Right kidney (tissue), 1 donor: ENCODE results near the gene ZNF367.
"Not testable (repeated sequence)": the region's sequence is repeated elsewhere in the genome, so short reads cannot be mapped to it uniquely, and the experiment has no call there.

Source experiments
- DNase-seq: peaks from one replicate; pipeline ENCODE4 v3.0.0-alpha.2; 2016

Gene ZNF367

DNA sequence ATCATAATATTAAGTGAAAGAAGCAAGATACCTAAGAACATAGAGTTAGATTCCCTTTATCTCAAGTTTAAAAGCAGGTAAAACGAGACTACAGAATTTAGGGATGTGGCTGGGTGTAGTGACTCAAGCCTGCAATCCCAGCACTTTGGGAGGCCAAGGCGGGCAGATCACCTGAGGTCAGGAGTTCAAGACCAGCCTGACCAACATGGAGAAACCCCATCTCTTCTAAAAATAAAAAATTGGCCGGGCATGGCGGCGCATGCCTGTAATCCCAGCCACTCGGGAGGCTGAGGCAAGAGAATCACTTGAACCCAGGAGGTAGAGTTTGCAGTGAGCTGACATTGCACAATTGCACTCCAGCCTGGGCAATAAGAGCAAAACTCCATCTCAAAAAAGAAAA lies 56.1 kb downstream of the ZNF367 start:
- not testable (repeated sequence) for DNase-seq

DNA sequence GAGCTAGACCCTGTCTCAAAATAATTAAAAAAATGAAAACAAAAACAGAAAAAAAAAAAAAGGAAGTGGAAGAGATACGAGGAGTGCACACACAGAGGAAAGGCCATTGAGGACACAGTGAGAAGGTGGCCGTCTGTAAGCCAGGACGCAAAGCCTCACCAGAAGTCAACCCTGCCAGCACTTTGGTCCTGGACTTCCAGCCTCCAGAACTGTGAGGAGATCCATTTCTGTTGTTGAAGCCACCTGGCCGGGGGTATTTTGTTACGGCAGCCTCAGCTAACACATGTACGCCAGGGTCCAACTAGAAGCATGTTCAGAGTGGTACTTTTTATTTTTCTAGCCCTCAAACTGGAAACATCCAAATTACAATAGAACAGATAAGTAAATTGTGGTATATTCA lies 56.5 kb downstream of the ZNF367 start:
- DNase-seq = no peak

DNA sequence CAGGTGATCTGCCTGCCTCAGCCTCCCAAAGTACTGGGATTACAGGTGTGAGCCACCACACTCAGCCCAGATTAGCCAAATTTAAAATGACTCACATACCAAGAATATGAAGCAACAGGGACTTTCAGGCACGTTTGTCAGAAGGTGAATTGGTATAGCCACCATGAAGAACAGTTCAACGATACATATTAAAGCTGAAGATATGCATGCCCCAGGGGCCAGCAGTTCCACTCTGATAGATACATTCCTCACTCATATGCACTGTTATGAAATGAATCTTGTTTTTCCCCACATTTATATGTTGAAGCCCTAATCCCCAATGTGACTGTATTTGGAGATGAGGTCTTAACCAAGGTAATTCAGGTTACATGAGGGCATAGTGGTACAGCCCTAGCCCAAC lies 57.2 kb downstream of the ZNF367 start:
- DNase-seq = no peak

DNA sequence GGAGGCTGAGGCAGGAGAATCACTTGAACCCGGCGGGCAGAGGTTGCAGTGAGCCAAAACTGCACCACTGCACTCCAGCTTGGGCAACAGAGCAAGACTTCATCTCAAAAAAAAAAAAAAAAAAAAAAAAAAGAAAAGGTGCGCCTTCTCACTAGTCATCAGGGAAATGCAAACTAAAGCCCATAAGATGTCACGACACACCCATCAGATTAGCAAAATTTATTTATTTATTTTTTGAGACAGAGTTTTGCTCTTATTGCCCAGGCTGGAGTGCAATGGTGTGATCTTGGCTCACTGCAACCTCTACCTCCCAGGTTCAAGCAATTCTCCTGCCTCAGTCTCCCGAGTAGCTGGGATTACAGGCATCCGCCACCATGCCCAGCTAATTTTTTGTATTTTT lies 57.6 kb downstream of the ZNF367 start:
- not testable (repeated sequence) for DNase-seq

DNA sequence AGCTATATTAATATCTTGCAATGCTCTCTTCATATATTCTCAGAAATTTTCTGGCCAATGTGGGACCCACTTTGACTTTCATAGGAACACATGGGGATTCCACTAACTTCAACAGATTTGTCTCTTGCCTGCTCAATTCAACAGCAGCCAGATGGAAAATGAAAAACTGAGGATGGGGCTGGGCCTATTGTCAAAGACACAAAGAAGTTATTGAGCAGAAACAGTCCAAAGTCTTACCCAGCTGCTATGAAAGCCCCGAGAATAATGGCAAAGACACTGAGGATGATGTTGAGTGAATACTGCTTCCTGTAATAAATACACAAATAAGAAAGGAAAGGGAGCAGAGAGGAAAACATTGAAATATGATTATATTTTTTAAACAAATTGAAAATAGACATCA lies 67.3 kb downstream of the ZNF367 start:
- no peak for DNase-seq

DNA sequence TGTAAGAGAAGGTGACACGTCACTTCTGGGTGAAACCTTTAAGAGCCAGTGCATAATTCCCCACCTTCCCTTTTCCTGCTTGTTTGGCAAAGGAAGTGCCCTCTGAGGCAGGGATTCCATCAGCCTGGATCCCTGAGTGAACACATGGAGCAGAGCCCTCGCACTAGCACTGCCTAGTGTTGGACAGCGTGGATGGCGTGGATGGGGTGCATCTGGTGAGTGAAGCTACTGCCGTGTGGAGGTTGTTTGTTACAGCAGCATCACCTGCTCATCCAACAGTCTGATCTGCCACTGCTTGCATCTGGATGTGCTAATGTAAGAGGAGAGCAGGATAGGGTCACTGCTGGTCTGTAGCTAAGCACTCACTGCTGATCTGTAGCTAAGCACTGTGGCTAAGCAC lies 69.9 kb downstream of the ZNF367 start:
- DNase-seq = no peak

DNA sequence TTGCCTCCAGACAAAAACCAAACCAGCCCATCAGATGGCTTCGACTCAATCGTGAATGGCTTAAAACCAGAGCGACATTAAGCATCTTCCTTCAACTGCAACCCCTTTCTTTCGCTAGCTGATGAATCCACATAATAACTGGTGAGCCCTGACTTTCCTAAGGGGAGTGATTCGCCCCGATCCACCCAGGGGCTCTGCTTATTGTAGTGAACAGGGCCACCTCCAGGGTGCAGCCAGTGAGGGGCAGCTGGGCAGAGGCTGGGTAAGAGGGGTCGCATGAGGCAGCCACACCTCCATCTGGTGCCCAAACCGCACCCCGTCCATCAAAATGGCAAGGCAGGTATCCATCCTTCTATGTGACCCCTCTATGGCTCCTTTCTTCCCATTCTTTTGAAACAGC lies 72.6 kb downstream of the ZNF367 start:
- no peak for DNase-seq

DNA sequence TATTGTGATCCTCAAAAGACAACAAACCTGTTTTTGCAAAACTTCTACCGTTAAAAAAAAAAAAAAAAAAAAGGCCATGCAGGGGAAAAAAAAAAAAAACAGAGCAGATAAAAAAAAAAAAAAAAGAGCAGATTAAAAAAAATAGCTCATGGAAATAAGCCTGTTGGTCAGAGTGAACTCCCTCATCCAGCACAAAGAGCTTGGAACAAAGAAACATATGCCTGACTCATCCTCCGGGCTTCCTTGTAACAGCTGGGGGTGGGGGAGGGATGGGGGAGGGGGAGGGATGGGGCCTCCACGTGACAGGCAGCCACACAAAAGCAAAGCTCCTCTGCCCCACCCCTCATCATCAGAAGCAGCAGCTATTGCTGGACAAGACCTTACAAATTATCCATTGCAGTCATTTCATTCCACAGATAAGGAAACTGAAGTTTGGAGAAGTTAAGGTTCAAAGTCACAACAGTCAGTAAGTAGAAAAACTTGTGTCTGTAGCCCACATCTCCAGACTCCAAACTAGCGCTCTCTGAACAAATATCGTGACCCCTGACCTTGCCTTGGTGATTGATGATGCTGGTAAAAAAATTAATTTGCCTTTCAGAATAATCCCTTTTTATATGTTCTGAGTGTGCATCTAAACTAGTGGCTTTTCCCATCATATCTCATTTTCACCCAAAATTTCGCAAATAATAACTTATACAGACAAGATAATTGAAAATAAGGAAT lies 73.6 kb downstream of the ZNF367 start:
- no peak for DNase-seq

DNA sequence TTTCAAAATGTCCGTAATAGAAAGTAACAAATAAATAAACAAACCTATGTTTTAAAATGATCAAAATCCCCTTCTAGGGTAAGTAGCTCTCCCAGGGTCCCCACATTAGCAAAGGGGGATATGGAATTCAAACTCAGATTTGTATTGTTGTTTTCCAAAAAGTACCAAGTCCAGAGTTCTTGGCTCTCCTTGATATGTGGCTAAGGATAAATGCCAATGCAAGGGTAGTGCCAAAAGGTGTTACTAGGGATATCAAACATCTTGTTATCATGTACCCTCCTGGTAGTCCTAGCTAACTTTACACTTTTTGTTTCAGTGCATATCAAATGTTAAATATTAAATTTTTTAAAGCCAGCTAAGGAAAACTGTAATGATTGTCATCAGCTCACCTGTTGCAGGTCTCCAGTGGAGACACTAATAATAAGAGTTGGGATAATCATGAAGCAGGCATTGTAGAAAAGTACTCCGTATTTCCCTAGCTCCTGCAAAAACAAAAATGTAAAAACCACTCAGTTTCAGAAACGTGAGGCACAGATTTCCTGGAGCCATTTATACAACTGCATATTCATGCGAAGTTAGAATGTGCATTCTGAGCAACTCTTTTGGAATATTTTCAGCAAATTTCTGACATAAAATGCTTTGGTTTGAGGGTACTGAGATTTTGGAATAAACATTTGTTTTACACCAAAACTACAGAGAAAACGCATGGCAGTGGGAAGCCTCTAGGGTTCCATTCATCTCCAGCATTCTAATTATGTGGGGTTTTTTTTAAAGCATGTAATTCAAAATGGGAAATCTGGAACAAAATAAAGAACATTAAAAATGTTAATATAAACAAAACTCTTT lies 74.4 kb downstream of the ZNF367 start:
- no peak for DNase-seq

DNA sequence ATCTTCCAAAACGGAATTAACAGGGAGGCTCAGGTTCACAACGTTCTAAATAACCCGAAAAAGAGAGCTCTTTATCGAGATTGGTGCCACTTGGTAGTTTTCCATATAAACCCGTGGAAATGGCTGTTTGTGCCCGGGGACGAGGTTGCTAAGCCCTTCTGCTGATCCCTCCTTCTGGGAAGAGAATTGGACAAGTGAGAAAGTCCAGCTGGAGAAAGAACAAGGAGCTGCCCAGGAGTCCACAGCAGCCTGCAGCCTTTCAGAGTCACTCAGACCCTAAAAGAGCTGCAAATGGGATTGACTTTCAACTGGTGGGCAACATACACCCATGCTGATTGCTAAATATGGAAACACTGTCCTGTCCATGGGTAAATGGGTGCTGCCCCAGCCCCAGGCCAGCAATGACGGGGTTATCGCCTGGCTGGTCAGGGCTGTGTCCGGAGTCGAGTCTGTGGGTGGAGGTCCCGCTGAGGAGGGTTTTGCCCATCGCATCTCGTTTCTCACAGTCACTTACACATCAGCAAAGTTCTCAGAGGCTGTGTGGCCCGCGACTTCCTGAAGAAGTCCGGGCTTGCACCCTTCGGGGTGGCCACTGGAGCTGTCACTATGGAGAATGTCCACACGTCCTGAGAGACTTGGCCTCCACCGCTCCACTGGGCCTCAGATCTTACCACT lies 75.5 kb downstream of the ZNF367 start:
- no peak for DNase-seq

DNA sequence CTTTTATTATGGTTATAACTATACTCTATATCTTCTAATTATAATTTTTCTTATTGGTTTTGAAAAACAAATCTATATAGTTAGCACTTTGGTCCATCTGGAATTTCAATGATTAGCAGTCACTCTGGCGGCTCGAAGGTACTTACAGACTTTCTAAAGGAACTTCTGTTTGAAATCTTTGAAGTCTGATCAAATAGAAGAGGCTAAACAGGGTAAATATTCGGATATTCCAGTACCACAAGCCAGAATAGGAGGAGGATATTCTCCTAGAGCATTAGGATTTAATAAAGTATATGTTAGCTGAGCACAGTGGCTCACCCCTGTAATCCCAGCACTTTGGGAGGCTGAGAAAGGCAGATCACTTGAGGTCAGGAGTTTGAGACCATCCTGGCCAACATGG lies 77.5 kb downstream of the ZNF367 start:
- DNase-seq = no peak

DNA sequence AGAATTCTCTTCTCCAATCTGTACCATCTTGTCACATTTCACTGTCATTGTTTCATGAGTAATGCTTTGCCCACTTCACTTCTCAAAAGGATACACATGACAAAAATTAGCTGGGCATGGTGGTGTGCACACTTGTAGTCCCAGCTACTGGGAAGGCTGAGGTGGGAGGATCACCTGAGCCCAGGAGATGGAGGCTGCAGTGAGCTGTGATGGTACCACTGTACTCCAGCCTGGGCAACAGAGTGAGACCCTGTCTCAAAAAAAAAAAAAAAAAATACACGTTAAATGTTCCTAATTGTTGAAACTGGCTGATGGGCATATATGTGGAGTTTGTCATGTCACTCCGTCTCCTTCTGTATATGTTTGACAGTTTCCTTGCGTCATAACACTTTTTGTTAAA lies 79.9 kb downstream of the ZNF367 start:
- no peak for DNase-seq
